Activated CD4-positive, alpha-beta T cell treated with anti-CD3 and anti-CD28 coated beads, Interleukin-2, Interleukin-6, amounts not matched to agents 100 ng/mL and 50 ng/mL, durations not matched to agents 16 hours and 8 hours (primary cell): Measurements from ENCODE around the gene MCRIP2.

Source experiments
- DNase-seq: peaks from one replicate; pipeline ENCODE4 v3.0.0-alpha.2; 2020

Gene MCRIP2

DNA sequence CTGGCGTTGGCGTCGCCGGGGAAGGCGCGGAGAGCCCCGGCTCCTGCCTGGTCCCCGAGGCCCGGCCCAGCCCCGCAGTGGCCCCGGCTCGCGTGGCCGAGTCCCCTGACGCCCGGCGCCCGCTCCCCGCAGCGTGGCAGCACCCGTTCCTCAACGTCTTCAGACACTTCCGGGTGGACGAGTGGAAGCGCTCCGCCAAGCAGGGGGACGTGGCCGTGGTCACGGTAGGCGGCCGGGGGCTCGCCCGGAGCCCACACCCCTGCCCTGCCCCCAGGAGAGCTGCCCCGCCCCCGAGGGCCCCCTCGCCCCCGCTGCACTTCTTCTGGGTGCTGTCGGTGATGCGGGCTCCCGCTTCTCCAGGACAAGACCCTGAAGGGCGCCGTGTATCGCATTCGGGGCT lies 8.0 kb downstream of the MCRIP2 start:
- DNase-seq, result peak; percentile 41

DNA sequence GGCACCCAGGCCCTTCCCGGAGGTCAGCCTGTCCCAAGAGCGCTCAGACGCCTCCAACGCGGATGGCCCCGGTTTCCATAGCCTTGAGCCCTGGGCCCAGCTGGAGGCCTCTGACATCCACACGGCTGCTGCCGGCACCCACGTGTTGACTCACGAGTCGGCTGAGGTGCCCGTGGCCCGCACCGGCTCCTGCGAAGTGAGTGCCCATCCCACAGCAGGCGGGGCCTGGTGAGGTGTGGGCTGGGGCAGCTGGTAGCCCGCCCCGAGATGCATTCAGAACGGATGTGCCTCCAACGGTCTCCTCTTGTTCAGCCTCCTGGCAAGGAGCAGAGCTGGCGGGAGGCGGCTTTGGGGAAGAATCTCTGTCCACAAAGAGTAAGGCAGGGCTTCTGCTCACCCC lies 10.2 kb downstream of the MCRIP2 start:
- no peak for DNase-seq

DNA sequence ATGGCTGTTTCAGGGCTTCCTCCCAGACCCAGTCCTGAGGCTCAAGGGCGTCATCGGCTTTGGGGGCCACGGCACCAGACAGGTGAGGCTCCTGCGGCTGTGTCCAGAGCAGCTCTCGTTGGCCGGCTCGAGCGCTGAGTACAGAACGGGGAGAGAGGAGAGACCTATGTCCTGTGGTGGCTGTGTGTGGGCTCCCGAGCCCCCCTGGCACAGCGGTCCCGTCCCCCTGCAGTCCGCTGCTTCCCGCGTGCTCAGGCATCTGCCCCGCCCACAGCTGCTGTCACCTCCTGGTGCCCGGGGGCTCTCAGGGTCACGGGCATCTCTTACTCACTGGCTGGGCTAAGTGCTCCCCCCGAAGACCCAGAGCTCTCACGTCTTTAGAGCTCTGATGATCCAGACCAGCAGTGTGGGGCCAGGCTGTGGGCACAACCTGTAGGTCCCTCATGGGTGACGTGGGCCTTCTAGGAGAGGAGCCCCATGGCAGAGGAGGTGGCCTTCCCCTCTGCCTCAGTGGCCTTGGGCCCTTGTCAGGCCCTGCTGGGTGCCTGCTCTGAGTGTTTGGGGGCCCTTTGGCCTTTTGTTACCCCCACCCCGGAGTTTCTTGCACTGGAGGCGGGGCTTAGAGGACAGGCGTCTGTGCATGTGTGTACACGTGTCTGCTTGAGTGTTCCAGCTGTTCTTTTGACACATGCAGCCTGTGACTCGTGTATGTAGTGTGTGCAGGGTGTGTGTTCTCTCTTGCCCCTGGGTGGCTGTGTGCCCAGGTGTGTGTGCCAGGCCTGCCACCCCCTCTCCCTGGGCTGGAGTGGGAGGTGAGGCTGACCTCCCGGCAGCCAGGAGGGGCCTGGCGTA lies 11.1 kb downstream of the MCRIP2 start:
- no peak for DNase-seq

DNA sequence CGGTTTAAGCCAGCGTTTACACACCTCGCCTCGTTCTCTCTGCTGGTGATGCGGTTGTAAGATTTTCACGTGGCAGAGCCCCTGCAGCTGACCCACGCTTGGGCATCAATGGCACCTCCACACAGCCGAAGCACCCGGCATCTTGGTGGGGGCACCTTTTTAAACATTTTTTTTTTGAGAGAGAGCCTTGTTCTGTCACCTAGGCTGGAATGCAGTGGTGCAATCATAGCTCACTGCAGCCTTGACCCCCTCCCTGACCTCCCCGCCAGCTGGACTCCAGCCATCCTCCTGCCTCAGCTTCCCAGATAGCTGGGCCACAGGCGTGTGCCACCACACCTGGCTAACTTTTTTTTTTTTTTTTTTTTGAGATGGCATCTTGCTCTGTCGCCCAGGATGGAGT lies 12.4 kb downstream of the MCRIP2 start:
- DNase-seq, result no peak

DNA sequence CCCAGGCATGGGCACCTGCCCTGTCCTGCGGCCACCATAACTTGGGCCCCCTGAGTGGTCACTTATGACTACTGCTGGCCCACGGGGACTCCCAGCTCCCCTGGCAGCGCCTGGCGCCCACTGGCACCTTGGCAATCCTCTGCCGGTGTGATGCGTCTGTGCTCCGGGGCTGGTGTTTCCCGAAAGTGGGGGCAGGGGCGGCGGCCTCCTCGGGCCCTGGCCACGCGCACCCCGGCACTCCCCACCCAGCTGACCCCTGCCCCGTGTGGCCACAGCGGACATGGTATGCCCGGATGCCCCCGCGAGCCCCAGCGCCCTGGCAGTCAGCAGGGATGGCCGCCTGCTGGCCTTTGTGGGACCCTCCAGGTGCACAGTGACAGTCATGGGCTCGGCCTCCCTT lies 15.9 kb downstream of the MCRIP2 start:
- DNase-seq, result no peak

DNA sequence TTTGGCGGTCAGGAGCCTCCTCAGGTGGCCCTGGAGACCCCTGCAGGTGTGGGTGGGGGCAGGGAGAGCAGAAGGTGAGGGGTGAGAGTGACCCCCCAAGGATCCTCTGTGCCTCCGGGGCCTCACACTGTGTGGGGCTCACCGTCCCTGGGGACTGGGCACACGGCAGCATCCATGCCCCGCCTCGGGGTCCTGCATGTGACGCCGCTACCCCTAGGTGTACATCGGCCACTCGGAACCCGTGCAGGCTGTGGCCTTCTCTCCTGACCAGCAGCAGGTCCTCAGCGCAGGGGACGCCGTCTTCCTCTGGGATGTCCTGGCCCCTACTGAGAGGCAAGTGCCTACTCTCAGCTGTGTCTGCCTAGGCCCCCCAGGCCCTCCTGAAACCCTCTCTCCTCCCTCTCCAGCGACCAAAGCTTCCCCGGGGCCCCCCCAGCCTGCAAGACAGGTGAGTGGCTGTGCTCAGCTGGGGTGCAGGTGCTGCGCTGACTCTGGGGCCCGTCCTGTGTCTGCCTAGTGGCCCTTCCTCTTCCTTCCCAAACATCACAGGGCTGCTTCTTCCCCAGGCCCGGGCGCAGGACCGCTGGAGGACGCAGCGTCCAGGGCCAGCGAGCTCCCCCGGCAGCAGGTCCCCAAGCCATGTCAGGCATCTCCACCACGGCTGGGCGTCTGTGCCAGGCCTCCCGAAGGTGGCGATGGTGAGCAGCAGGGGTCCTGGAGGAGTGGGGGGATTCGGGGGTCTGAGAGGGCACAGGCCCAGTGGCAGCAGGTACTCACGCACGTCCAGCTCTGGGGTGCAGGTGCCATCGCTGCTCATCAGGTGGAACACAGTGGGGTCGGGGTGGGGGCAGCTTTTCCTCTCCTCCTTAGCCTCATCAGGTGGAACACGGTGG lies 17.3 kb downstream of the MCRIP2 start:
- DNase-seq, result no peak

DNA sequence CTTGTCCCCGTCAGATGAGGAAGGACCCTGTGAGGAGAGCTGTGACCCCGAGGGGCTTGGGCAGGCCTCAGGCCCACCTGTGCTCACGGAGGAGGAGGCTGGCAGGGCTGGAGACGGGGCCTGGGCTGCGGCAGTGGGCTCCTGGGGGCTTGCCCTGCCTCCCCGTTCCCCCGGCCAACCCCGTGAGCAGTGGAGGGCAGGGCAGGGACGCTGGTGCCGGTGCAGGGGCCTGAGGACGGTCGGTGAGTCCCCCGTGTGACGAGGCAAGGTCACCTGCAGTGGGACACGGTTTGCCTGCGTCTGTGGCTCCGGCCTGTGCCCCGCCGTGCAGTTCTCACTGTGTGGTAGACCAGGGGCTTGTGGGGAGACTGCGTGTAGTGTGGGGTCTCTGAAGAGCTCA lies 18.0 kb downstream of the MCRIP2 start:
- no peak for DNase-seq

DNA sequence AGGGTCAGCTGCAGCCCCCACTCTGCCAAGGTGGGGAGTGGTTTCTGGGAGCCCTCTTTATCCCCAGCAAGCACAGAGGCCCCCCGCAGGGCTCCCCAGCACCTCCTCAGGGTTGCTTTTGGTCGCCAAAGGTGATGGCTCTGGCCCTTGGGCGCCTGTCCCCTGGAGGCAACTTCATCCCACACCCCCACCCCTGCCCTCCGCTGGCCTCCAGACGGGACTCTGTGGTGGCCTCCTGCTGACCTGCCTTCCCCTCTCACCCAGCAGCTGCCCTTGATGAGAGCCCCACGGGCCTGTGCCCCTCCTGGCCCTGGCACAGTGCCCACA lies 18.5 kb downstream of the MCRIP2 start:
- no peak for DNase-seq

DNA sequence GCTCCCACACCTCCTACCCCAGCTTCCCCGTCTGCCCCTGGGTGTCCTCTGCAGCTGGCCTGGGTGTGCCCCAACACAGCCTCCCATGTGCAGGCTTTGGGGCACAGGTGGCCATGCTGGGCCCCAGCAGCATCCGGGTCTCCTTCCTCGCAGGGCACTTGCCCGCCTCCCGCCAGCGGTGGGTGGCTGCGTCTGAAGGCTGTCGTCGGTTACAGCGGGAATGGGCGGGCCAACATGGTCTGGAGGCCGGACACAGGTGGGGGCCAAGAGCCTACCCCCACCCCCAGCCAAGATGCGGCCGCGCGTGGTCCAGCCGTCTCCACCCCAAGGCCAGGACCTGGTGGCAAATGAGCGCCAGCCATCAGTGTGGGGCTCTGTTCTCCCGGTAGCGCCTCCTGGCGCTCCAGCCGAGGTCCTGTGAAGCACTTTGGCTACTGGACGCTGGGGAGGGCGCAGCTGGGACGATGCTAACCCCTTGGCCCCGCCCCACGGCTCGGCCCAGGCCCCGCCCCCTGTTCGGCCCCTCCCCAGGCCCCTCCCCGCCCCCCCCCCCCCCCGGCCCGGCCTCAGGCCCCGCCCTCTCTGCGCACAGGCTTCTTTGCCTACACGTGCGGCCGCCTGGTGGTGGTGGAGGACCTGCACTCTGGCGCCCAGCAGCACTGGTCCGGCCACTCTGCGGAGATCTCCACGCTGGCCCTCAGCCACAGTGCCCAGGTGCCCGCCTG lies 19.0 kb downstream of the MCRIP2 start:
- peak; percentile 80 for DNase-seq

DNA sequence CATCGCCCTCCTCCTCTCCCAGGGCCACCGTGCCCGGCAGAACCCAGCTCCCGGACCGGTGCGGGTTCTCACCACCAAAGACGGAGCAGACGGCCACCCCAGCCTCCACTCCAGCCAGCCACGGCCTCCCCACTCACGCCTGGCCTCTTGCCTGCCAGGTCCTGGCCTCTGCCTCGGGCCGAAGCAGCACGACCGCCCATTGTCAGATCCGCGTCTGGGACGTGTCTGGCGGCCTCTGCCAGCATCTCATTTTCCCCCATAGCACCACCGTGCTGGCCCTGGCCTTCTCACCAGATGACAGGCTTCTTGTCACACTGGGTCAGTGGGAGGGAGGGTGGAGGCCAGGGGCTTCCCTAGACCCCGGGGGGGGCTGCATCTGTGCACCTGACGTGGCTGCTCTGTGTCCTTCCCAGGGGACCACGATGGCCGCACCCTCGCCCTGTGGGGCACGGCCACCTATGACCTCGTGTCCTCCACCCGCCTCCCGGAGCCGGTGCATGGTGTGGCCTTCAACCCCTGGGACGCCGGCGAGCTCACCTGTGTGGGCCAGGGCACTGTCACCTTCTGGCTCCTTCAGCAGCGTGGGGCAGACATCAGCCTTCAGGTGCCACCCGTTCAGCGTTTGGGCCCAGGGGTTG lies 19.7 kb downstream of the MCRIP2 start:
- no peak for DNase-seq

DNA sequence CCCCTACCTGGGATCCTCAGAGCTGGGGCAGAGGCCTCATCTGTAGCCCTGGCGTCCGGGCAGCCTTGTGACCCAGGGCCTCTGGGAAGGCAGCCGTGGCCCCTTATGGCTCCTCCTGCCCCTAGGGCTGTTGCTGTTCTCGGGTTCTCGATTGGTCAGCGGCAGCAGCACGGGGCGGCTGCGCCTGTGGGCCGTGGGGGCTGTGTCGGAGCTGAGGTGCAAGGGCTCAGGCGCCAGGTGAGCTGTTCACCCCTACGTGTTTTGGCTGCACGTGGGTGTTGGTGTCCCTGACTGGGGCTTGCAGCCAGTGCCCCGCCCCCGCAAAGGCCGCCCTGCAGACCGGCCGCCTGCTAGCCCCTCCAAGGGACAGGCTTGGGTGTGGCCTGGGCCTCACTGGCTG lies 20.5 kb downstream of the MCRIP2 start:
- DNase-seq, result no peak

DNA sequence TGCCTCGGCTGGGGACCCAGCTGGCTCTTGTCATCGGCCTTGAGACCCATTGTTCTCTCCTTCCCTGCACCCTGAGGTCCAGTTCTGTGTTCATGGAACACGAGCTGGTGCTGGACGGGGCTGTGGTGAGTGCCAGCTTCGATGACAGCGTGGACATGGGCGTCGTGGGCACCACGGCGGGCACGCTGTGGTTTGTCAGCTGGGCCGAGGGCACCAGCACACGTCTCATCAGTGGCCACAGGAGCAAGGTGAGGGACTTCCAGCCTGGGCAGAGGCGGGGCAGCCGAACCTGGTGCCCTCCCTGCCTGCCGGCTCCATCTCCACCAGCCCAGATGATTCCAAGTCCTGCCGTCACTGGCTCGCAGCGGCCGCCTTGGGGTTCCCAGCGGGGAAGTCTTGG lies 21.0 kb downstream of the MCRIP2 start:
- no peak for DNase-seq

DNA sequence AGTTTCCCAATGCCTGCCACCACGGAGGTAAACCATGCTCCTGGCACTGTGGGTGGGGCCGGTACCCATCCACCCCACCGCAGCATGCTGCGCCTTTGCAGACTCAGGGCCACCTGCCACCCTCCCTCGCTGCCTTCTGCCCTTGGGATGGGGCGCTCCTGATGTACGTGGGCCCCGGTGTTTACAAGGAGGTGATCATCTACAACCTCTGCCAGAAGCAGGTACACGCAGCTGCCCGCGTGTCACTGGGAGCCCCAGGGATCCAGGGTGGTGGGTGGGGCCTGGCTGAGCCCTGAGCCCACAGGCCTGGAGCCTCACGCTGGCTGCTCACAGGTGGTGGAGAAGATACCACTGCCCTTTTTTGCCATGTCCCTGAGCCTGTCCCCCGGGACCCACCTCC lies 24.9 kb downstream of the MCRIP2 start:
- no peak for DNase-seq

DNA sequence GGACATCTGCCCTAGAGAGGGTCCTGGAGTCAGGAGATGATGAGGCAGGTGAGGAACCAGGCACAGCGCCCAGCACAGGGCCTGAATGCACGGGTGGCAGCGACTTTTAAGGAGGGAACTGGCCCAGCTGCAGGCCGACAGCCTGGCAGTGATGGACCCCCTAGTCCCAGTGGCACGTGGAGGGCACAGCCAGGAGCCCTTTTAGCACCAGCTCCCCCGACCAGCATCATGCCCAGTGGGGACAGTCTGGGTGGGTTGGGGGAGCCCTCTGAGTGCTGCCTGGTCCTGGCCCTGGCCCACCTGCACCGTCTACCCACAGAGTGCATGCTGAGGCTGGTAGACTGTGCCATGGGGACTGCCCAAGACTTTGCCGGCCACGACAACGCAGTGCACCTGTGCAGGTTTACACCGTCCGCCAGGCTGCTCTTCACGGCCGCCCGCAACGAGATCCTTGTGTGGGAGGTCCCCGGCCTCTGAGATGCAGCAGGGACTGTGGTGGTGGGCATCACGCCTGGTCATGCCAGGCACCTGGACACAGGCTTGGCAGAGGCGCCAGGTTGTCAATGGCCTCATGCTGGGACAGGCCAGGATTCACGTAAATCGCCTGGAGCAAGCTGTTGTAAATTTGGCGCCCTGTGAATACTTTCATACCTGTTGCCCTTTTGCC lies 25.6 kb downstream of the MCRIP2 start:
- no peak for DNase-seq

DNA sequence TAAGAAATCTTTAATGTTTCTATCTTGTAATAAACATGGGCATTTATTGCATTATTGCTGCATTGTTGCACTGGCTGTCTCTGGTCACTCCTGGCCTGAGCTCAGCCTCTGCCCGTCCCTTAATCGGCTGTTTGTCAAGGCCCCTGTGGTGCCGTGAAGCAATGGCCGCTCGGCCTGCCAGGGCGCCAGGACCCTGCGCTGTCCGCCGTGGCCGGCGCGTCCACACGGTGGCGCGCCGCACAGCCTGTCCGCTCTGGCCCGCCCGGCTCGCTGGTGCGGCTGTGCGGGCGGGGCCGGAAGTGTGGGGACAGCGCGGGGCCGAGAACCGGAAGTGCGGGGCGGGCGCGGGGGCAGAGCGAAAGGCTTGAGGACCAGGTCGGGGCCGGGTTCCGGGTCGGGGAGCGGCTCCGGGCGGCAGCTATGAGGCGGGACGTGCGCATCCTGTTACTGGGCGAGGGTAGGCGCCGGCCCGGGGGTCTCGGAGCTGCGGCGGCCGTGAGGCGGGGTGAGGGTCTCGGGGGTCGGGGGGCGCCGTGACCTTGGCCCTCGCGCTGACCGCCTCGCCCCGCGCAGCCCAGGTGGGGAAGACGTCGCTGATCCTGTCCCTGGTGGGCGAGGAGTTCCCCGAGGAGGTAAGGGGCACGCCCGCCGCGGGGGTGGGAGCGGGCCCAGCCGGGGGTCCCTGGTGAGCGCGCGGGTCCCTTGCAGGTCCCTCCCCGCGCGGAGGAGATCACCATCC lies 26.3 kb downstream of the MCRIP2 start, which contains the start of gene RHOT2:
Gene RHOT2 (plus strand): TSS at position 353 of the 739 bp plus-strand sequence. CDS start 68 bp downstream, at position 421.
- DNase-seq, result peak; percentile 96

DNA sequence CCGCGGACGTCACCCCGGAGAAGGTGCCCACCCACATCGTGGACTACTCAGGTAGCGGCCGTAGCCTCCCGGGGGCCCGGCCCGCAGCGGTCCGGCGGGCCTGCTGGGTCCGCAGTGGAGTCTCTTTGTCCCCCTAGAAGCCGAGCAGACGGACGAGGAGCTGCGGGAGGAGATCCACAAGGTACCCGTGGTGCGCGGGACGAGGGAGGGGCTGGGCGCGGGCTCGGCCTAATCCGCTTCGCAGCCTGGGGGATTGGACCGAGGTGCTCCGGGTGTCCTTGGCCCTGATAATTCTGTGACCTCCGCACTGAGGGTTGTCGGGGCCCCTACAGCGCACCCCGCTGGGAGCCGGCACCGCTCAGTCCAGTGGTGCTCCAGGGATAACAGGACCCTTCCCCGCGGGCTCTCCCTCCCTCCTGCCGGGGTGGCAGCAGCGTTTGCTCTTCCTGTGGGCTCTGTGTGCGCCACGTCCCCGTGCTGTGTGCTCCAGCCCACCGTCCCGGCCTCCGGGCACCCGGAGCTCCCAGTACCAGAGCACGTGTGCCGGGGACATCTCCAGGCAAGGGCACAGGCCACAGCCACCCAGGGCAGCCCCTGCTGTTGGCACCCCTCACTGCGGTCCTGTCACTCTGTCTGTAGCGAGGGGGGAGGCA lies 27.0 kb downstream of the MCRIP2 start:
- peak; percentile 30 for DNase-seq

DNA sequence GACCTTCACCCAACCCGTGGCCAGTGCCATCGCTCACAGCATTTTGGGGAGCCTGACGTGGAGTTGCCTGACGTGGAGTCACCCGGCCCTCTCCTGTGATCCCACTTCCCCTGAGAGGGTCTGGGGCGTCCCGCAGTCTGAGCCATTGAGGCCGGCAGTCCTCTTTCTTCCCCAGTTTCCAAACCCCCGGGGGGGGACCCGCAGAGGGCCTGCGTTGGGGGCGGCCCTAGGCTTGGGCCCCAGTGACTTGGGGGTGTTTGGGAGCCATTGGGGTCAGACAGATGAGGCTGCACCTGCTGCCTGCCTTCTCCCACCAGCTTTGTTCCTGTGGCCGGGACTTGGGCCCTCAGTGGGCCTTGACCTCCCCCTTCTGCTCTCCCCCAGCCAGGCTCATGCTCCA lies 28.0 kb downstream of the MCRIP2 start:
- DNase-seq, result no peak

DNA sequence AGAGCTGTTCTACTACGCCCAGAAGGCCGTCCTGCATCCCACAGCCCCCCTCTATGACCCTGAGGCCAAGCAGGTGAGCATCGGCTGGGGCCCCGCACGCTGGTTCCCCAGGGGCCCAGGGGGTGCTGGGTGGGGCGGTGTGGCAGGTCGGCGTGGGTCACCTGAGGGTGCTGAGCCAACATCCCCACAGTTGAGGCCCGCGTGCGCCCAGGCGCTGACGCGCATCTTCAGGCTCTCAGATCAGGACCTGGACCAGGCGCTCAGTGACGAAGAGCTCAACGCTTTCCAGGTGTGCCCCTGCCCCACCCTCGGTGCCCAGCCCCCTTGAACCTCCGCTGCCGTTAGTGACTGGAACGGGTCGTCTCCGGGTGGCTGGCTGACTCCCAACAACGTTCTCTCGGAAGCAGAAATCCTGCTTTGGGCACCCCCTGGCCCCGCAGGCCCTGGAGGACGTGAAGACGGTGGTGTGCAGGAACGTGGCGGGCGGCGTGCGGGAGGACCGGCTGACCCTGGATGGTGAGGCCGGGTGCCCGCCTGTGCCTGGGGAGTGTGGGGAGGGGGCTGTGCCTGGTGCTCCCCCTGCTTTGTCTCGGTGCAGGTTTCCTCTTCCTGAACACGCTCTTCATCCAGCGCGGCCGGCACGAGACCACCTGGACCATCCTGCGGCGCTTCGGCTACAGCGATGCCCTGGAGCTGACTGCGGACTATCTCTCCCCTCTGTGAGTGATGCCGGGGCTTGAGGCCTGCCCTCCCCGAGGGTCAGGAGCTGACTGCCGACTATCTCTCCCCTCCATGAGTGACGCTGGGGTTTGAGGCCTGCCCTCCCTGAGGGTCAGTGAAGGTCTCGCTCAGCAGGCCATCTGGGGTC lies 29.1 kb downstream of the MCRIP2 start:
- no peak for DNase-seq

DNA sequence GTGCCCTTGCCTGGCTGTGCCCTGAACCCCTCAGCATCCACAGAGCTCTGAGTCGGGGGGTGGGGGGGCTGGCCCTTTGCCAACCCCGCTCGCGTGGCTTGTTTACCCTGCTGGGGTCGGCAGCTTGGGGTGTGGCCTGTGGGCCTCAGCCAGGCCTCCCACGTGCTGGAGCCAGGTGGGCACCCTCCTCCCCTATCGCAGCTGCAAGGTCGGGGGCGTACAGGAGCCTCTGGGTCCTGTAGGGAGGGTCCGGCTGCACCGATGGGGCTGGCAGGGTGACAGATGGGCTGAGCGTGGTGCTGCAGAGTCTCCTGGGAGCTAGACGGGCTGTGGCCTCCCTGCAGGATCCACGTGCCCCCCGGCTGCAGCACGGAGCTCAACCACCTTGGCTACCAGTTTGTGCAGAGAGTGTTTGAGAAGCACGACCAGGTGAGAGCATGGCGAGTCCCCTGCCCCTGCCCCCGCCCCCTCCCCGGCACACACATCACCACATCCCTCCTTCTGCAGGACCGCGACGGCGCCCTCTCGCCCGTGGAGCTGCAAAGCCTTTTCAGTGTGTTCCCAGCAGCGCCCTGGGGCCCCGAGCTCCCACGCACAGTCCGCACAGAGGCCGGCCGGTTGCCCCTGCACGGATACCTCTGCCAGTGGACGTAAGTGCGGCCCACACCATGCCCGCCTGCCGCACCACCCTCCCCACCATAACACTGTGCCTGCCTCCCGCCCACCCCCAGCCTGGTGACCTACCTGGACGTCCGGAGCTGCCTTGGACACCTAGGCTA lies 29.9 kb downstream of the MCRIP2 start:
- no peak for DNase-seq
